Thyroid gland (tissue), 4 donors: ENCODE measurements around the gene ZKSCAN2. TPM values are rescaled to one million over a fixed set of nuclear protein-coding genes. Genes with fewer than 3 reads are reported as not detected.

ENCODE experiments used
- DNase-seq, 2 donors: peaks; one replicate each; pipeline ENCODE4 v3.0.0-alpha.2; 2019
- H3K27ac ChIP-seq, 3 donors: fragments of 200-600 bp; sonication (generic); 1 replicate in 2 of 3; 2 replicates in 1 of 3; pipeline ENCODE4 v1.5.1; 2016 to 2019; ENCODE audit warnings: mild to moderate bottlenecking in 1 of 3, moderate library complexity in 1 of 3
- H3K27me3 ChIP-seq: fragments of 200-600 bp; sonication (generic); one replicate; pipeline ENCODE4 v1.5.1; 2019
- H3K36me3 ChIP-seq, 2 donors: fragments of 200-600 bp; sonication (generic); one replicate each; pipeline ENCODE4 v1.5.1; 2016 to 2019
- H3K4me1 ChIP-seq, 2 donors: fragments of 200-600 bp; sonication (generic); one replicate each; pipeline ENCODE4 v1.5.1; 2017 to 2019
- H3K4me3 ChIP-seq, 3 donors: fragments of 200-600 bp; sonication (generic); replicated peaks in 1 of 3; 1 replicate in 2 of 3; 2 replicates in 1 of 3; pipeline ENCODE4 v1.5.1; 2016; ENCODE audit warnings: mild to moderate bottlenecking in 1 of 3
- H3K9me3 ChIP-seq: fragments of 200-600 bp; sonication (generic); one replicate; pipeline ENCODE4 v1.5.1; 2017
- POLR2A ChIP-seq, 2 donors: fragments of 450-650 bp; IDR thresholded peaks; one replicate each; pipeline ENCODE4 v1.6.1; 2017; ENCODE audit warnings: antibody characterized with exemption in 2 of 2, mild to moderate bottlenecking in 2 of 2, moderate library complexity in 1 of 2
- WGBS, 2 donors: methylation state at CpG; one replicate each; pipeline ENCODE4 v1.1.5; 2017; 5-methylcytosine and 5-hydroxymethylcytosine counted together
- intact Hi-C: fragments of 100-400 bp; cut with DNase I; formaldehyde crosslinking; loops from one replicate; pipeline ENCODE4 v1.15.1; 2023
- total RNA-seq, 4 donors: library from RNA; depleted of rRNA; stranded (reverse); fragments of >200 nt; gene quantifications; one replicate each; pipeline ENCODE4 v1.2.3, GENCODE V29; 2016
- TF ChIP-seq, protein P1 (sequence below), 6 experiments: fragments of 200-600 bp in 3 of 6; fragments of 450-650 bp in 3 of 6; sonication (generic) in 3 of 6; IDR thresholded peaks; one replicate each; pipeline ENCODE4 v1.5.1; 2016 to 2019; ENCODE audit warnings: antibody characterized with exemption in 6 of 6, mild to moderate bottlenecking in 2 of 6, inconsistent platforms in 1 of 6, moderate library complexity in 1 of 6

Gene ZKSCAN2
- total RNA-seq, 4 donors from 2014 or later, result 5.8 to 11.1 (median 6.9) TPM

- 2 to 5% methylated on average over 19 to 22 of the region's 24 CpGs for WGBS, 2 donors
- no peak for TF ChIP-seq POLR2A (IDR thresholded peaks at IDR 0.05)
- TF ChIP-seq, protein P1, sequence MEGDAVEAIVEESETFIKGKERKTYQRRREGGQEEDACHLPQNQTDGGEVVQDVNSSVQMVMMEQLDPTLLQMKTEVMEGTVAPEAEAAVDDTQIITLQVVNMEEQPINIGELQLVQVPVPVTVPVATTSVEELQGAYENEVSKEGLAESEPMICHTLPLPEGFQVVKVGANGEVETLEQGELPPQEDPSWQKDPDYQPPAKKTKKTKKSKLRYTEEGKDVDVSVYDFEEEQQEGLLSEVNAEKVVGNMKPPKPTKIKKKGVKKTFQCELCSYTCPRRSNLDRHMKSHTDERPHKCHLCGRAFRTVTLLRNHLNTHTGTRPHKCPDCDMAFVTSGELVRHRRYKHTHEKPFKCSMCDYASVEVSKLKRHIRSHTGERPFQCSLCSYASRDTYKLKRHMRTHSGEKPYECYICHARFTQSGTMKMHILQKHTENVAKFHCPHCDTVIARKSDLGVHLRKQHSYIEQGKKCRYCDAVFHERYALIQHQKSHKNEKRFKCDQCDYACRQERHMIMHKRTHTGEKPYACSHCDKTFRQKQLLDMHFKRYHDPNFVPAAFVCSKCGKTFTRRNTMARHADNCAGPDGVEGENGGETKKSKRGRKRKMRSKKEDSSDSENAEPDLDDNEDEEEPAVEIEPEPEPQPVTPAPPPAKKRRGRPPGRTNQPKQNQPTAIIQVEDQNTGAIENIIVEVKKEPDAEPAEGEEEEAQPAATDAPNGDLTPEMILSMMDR (IDR thresholded peaks at IDR 0.05), result no peak
- H3K9me3 ChIP-seq, result no peaks in the 10 kb centered on the region
- peak overlapping the region; percentile 41 to 86 (median 79) for H3K4me3 ChIP-seq
- DNase-seq, result peak; percentile 18 to 22
- peak overlapping the region in 2 of 3 donors; percentile 95 to 99 for H3K27ac ChIP-seq
- H3K4me1 ChIP-seq, result peaks cover 26 to 33% of the 10 kb centered on the region in 2 donors
- H3K36me3 ChIP-seq, result peaks cover 15 to 18% of the 10 kb centered on the region in 2 donors
- no peaks in the 10 kb centered on the region for H3K27me3 ChIP-seq
- intact Hi-C loops, result no loop called here
These were observed 763 bp downstream of the ZKSCAN2 start for GRCh38 chr16:25256695-25257469.

- H3K4me3 ChIP-seq, result no peak overlapping the region
- H3K9me3 ChIP-seq, result no peaks in the 10 kb centered on the region
- H3K27ac ChIP-seq, result no peak overlapping the region
- H3K27me3 ChIP-seq, result no peaks in the 10 kb centered on the region
- peaks cover 13 to 18% of the 10 kb centered on the region in 2 donors for H3K4me1 ChIP-seq
- intact Hi-C loops, result no loop called here
- WGBS, 2 donors, result 96 to 100% methylated on average over 2 of the region's 2 CpGs
- H3K36me3 ChIP-seq, result peaks cover 22 to 27% of the 10 kb centered on the region in 2 donors
- TF ChIP-seq, protein P1 (IDR thresholded peaks at IDR 0.05), result no peak
- no peak for TF ChIP-seq POLR2A (IDR thresholded peaks at IDR 0.05)
- no peak for DNase-seq
These were observed 4.3 kb downstream of the ZKSCAN2 start for GRCh38 chr16:25253322-25253721.

GRCh38 chr16:25250467-25250866, 7.2 kb downstream of the ZKSCAN2 start:
- TF ChIP-seq POLR2A (IDR thresholded peaks at IDR 0.05), result no peak
- TF ChIP-seq, protein P1 (IDR thresholded peaks at IDR 0.05), result no peak
- WGBS, 2 donors, result 93 to 97% methylated on average over 2 of the region's 2 CpGs
- Histone ChIP-seq H3K27ac (no peak overlapping the region), H3K4me3 (no peak overlapping the region), H3K4me1 (peaks cover 0 to 1% of the 10 kb centered on the region in 2 donors), H3K9me3 (no peaks in the 10 kb centered on the region), H3K27me3 (no peaks in the 10 kb centered on the region), H3K36me3 (peaks cover 30 to 38% of the 10 kb centered on the region in 2 donors)
- no peak for DNase-seq
- intact Hi-C loops, result no loop called here

GRCh38 chr16:25235991-25236390, 21.7 kb downstream of the ZKSCAN2 start:
- intact Hi-C loops, result no loop called here
- Histone ChIP-seq H3K9me3 (no peaks in the 10 kb centered on the region), H3K4me1 (no peaks in the 10 kb centered on the region), H3K27me3 (no peaks in the 10 kb centered on the region), H3K36me3 (peaks cover 6 to 16% of the 10 kb centered on the region in 2 donors), H3K27ac (no peak overlapping the region), H3K4me3 (no peak overlapping the region)
- WGBS, 2 donors, result 89 to 97% methylated on average over 3 of the region's 3 CpGs
- TF ChIP-seq, protein P1 (IDR thresholded peaks at IDR 0.05), result no peak
- no peak for DNase-seq

- Histone ChIP-seq H3K4me1 (peaks cover 5 to 6% of the 10 kb centered on the region in 2 donors), H3K27ac (no peak overlapping the region), H3K27me3 (no peaks in the 10 kb centered on the region), H3K36me3 (no peaks in the 10 kb centered on the region), H3K9me3 (no peaks in the 10 kb centered on the region), H3K4me3 (no peak overlapping the region)
- WGBS, 2 donors, result 87 to 91% methylated on average over 7 to 9 of the region's 10 CpGs
- DNase-seq, result no peak
- intact Hi-C loops, result loop anchor here (5.0 to 10.0 kb wide), 2 partner anchors 114 to 171 kb away; partner anchors contain the start of gene LCMT1
- no peak for TF ChIP-seq POLR2A (IDR thresholded peaks at IDR 0.05)
- TF ChIP-seq, protein P1 (IDR thresholded peaks at IDR 0.05), result no peak
These were observed 29.3 kb downstream of the ZKSCAN2 start for GRCh38 chr16:25228372-25228771.
